Neural crest cell (in vitro differentiated cells): ENCODE measurements around the gene SLC22A3. TPM values are rescaled to one million over a fixed set of nuclear protein-coding genes. Genes with fewer than 3 reads are reported as not detected.

Experiments
- DNase-seq: peaks from one replicate; pipeline ENCODE4 v3.0.0; 2021; ENCODE audit warnings: low read depth, mixed read lengths, low spot score
- H3K27ac Mint-ChIP-seq: one replicate; pipeline ENCODE4 v1.8.0; 2021; ENCODE audit warnings: mild to moderate bottlenecking, mixed read lengths; ENCODE audit not compliant: unreplicated experiment
- H3K27me3 Mint-ChIP-seq: 2 replicates; pipeline ENCODE4 v1.8.0; 2021; ENCODE audit warnings: low read depth, mild to moderate bottlenecking, mixed read lengths
- H3K36me3 Mint-ChIP-seq: 2 replicates; pipeline ENCODE4 v1.8.0; 2021; ENCODE audit warnings: low read depth, mild to moderate bottlenecking, mixed read lengths
- H3K4me1 Mint-ChIP-seq: 2 replicates; pipeline ENCODE4 v1.8.0; 2021; ENCODE audit warnings: mixed read lengths
- H3K4me3 Mint-ChIP-seq: one replicate; pipeline ENCODE4 v1.8.0; 2021; ENCODE audit warnings: mild to moderate bottlenecking, mixed read lengths
- H3K9me3 Mint-ChIP-seq: 2 replicates; pipeline ENCODE4 v1.8.0; 2021; ENCODE audit warnings: mixed read lengths
- total RNA-seq: library from RNA; stranded (reverse); gene quantifications from 2 replicates; pipeline ENCODE4 v1.2.1, GENCODE V29; 2021
- TF ChIP-seq, protein P1 (sequence below): fragments of 200-600 bp; sonication (generic); conservative IDR thresholded peaks from 2 replicates; pipeline ENCODE4 v1.5.0; 2021; ENCODE audit warnings: antibody characterized with exemption, mild to moderate bottlenecking

The SLC22A3 gene
- total RNA-seq, 1 donor from 2014 or later = 0.12 TPM

DNA sequence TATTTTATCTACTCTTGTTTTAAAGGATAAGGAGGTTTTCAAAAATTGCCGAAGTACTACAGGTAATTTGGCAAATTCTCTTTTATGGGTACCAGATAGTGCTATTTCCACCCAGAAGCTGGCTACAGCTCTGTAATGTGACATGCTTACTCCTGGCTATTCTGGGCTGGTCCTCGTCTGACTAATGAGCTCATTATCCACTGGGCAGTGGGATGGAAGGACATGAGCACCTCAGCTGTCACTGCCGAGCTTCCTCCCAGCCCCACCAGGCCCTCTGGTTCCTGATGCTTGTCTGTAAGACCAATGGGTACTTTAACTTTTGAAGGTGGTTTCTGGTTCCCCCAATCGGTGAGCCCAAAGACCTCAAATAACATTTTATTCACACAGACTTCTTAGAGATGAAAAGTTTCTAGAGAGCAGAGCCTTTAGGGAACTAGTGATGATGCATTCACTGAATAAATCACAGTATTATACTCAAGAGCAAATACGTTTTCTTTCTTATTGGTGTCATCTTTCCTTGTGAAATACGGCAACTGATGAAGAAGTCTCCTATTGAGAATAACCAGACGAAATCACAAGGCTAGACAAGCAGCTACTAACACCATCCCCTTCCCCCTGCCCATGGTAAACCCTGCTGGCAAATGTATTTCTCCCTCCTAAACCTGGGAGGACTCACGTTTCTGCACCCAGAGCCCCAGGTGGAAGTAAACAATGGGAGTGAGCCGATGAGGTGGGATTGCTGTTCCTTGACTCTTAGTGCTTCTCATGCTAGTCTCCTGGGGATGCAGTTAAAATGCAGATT is 80.8 kb downstream of the SLC22A3 start:
- Mint-ChIP-seq H3K4me1 (no peaks in the 10 kb centered on the region), H3K36me3 (no peaks in the 10 kb centered on the region), H3K9me3 (no peaks in the 10 kb centered on the region), H3K27ac (no peak overlapping the region), H3K27me3 (no peaks in the 10 kb centered on the region), H3K4me3 (no peak overlapping the region)
- DNase-seq = no peak
- TF ChIP-seq, protein P1, sequence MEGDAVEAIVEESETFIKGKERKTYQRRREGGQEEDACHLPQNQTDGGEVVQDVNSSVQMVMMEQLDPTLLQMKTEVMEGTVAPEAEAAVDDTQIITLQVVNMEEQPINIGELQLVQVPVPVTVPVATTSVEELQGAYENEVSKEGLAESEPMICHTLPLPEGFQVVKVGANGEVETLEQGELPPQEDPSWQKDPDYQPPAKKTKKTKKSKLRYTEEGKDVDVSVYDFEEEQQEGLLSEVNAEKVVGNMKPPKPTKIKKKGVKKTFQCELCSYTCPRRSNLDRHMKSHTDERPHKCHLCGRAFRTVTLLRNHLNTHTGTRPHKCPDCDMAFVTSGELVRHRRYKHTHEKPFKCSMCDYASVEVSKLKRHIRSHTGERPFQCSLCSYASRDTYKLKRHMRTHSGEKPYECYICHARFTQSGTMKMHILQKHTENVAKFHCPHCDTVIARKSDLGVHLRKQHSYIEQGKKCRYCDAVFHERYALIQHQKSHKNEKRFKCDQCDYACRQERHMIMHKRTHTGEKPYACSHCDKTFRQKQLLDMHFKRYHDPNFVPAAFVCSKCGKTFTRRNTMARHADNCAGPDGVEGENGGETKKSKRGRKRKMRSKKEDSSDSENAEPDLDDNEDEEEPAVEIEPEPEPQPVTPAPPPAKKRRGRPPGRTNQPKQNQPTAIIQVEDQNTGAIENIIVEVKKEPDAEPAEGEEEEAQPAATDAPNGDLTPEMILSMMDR = no peak

DNA sequence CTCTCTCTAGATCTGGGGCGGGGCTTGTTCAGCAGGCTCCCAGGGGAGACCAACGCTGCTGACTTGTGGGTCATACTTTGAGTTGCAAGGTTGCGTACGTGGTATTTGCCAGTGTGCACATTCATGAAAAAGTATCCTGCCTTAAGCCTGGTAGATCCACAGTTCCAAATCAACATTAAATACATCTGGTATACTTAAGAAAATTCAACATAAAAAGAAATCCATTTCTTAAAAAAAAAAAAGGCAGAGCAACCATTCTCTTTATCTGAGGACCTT is 81.4 kb downstream of the SLC22A3 start:
- DNase-seq = no peak
- Mint-ChIP-seq H3K4me3 (no peak overlapping the region), H3K27ac (no peak overlapping the region), H3K4me1 (no peaks in the 10 kb centered on the region), H3K9me3 (no peaks in the 10 kb centered on the region), H3K27me3 (no peaks in the 10 kb centered on the region), H3K36me3 (no peaks in the 10 kb centered on the region)
- TF ChIP-seq, protein P1 = no peak

DNA sequence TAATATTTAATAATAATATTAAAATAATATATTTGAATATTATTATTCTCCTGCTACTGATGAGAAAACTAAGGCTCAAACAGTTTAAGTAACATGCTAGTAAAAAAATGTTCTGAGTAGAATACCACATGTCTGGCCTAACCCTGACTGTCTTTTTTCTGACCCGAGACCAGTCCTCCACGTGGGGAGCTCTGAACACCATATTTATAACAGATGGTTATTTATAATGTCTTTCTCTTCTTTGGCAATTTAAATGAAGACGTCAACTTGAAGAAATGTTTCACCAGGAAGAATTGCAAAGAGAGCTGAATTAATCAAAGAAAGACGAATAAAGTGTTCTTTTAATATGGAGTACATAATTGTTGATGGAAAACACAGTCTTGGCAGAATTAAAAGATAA is 82.0 kb downstream of the SLC22A3 start:
- no peak for DNase-seq
- Mint-ChIP-seq H3K4me1 (no peaks in the 10 kb centered on the region), H3K9me3 (no peaks in the 10 kb centered on the region), H3K27me3 (no peaks in the 10 kb centered on the region), H3K27ac (no peak overlapping the region), H3K4me3 (no peak overlapping the region), H3K36me3 (no peaks in the 10 kb centered on the region)
- TF ChIP-seq, protein P1 = no peak

DNA sequence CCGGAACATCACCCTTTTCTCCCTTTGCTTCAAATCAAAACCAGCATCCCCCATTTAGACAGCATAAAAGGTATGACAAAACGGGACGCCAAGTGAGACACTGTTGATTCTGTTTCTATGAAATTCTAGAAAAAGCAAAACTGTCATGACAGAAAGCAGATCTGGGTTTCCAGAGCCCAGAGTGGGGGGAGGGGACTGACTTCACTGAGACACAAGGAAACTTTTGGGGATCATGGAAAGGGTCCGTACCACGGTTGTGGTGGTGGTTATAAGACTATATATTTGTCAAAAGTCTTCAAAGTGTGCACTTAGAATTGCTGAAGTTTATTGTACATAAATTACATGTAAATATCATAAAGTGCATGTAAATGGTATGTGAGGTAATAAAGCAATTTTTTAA is 82.6 kb downstream of the SLC22A3 start:
- TF ChIP-seq, protein P1 = no peak
- peak overlapping the region; percentile 25 for H3K27ac Mint-ChIP-seq
- no peaks in the 10 kb centered on the region for H3K27me3 Mint-ChIP-seq
- no peaks in the 10 kb centered on the region for H3K36me3 Mint-ChIP-seq
- H3K4me1 Mint-ChIP-seq = no peaks in the 10 kb centered on the region
- no peaks in the 10 kb centered on the region for H3K9me3 Mint-ChIP-seq
- DNase-seq = no peak
- H3K4me3 Mint-ChIP-seq = no peak overlapping the region

DNA sequence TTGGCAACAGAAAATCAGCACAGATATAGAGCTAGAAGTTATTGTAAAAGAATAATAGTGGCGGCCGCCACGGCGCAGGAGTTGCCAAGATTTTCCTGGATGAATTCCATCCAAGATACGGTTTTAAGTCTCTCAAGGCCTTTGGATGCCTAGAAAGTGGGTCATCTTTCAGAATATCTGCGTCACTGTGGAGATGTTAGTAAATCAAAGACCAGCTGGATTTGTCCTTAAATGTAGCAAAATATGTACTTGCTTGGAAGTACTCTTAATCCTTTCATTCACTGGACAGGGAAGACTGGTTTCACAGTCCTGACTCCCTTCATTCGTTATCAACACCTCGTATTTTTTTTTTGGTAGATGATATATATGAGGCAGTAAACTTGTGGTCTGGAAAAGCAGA is 83.0 kb downstream of the SLC22A3 start:
- no peak overlapping the region for H3K27ac Mint-ChIP-seq
- TF ChIP-seq, protein P1 = no peak
- no peaks in the 10 kb centered on the region for H3K36me3 Mint-ChIP-seq
- H3K4me3 Mint-ChIP-seq = no peak overlapping the region
- H3K27me3 Mint-ChIP-seq = no peaks in the 10 kb centered on the region
- no peaks in the 10 kb centered on the region for H3K4me1 Mint-ChIP-seq
- DNase-seq = no peak
- no peaks in the 10 kb centered on the region for H3K9me3 Mint-ChIP-seq
